ENCODE measurements around the gene PRKAR2A.

DNA sequence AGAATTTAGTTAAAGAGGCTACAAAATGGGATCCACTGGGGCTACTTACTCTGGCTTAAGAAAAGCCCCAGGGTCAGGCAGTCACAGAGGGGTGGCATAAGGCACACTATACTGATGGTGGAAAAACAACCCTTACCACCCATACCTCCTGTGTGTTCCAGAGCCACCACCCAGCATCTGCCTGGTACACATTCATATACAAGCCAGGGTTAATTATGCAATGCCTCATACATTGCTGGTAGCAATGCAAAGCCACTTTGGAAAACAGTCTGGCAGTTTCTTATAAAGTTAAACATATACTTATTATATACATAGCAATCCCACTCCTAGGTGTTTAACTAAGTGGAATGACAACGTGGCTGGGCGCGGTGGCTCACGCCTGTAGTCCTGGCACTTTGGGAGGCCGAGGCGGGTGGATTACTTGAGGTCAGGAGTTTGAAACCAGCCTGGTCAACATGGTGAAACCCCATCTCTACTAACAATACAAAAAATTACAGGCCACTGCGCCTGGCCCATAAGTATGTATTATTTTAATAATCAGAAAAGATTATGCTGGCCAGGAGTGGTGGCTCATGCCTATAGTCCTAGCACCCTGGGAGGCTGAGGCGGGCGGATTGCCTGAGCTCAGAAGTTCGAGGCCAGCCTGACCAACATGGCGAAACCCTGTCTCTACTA lies 146.8 kb downstream of the PRKAR2A start:
- TF ChIP-seq CTCF (IDR thresholded peaks at IDR 0.05) (no peak), POLR2A (IDR thresholded peaks at IDR 0.05) (no peak), POLR2AphosphoS5 (IDR thresholded peaks at IDR 0.05; ENCODE audit: insufficient read depth in 1 of 2, low read depth in 1 of 2) (no peak)

All from vagina (tissue), 2 donors.